Right cardiac atrium (tissue), 5 donors: ENCODE measurements around the gene NKAIN2. TPM values are rescaled to one million over a fixed set of nuclear protein-coding genes. Genes with fewer than 3 reads are reported as not detected.
"Not testable (repeated sequence)": the region's sequence is repeated elsewhere in the genome, so short reads cannot be mapped to it uniquely, and the experiment has no call there.

Experiments
- ATAC-seq, 2 donors: fragments of 200-7000 bp; cut with Tn5 transposase; one replicate each; pipeline versions ENCODE4 v1.8.0 to v1.9.1; 2020; ENCODE audit warnings: moderate library complexity in 2 of 2, mild to moderate bottlenecking in 1 of 2
- DNase-seq, 3 donors: peaks; one replicate each; pipeline ENCODE4 v3.0.0-alpha.2; 2020
- H3K27ac ChIP-seq: one replicate; pipeline ENCODE4 v1.5.1; 2013; ENCODE audit warnings: mild to moderate bottlenecking, low read length, control low read depth, moderate library complexity
- H3K27me3 ChIP-seq: one replicate; pipeline ENCODE4 v1.6.1; 2013; ENCODE audit not compliant: control insufficient read depth, insufficient read depth
- H3K4me1 ChIP-seq: one replicate; pipeline ENCODE4 v1.6.1; 2013; ENCODE audit warnings: low read length; ENCODE audit not compliant: control insufficient read depth, insufficient read depth
- H3K4me3 ChIP-seq: one replicate; pipeline ENCODE4 v1.5.1; 2013; ENCODE audit warnings: low read length, control low read depth
- H3K9me3 ChIP-seq: one replicate; pipeline ENCODE4 v1.6.1; 2013; ENCODE audit warnings: low read length; ENCODE audit not compliant: control insufficient read depth
- WGBS: extraction: QIAGEN DNeasy Blood & Tissue Kit; methylation state at CpG from one replicate; pipeline ENCODE4 v1.1.7; 2013; 5-methylcytosine and 5-hydroxymethylcytosine counted together
- intact Hi-C, 4 donors: fragments of 100-400 bp; cut with DNase I; formaldehyde crosslinking; loops; one replicate each; pipeline versions ENCODE4 v1.11.0 to v1.14.0; 2022 to 2023
- polyA plus RNA-seq: library from polyadenylated mRNA; stranded (reverse); fragments of 200-250 nt; gene quantifications from one replicate; pipeline ENCODE4 v1.2.3, GENCODE V29; 2013
- total RNA-seq, 4 donors: library from RNA; stranded (reverse); fragmentation: NEBNext Ultra II Directional; extraction: Animal tissue kit (Norgen Biotek cat#: 25700); gene quantifications; one replicate each; pipeline ENCODE4 v1.2.1, GENCODE V29; 2021
- donor health status: healthy with polysubstance abuse.
- donor health status: DM: no; HTN: yes; CAD: no.
- donor health status: DM: no; HTN: no; CAD: no.
- donor health status: DM: no; HTN: yes; CAD: no; lungs with severe emphysema.
- donor health status: DM: yes; HTN: yes; CAD: no.

The NKAIN2 gene
- total and polyA plus RNA-seq, 5 donors = 1.3 to 2.7 (median 1.5) TPM

GRCh38 chr6:123965894-123966293 is 162.2 kb downstream of the NKAIN2 start:
- 26% methylated on average over 4 of the region's 4 CpGs for WGBS
- intact Hi-C loops = loop anchor here in 1 of 4 donors (10.0 kb wide), 1 partner anchor 161 kb away; the partner anchor contains the start of gene NKAIN2

GRCh38 chr6:123966618-123967017 is 163.0 kb downstream of the NKAIN2 start:
- Histone ChIP-seq H3K27me3 (no peaks in the 10 kb centered on the region), H3K4me1 (no peaks in the 10 kb centered on the region), H3K9me3 (no peaks in the 10 kb centered on the region), H3K27ac (no peak overlapping the region), H3K4me3 (no peak overlapping the region)
- intact Hi-C loops = loop anchor here in 1 of 4 donors (10.0 kb wide), 1 partner anchor 162 kb away; the partner anchor contains the start of gene NKAIN2
- DNase-seq (no peak), ATAC-seq (no peak)
- WGBS = 23% methylated on average over 2 of the region's 2 CpGs

More at GRCh38 chr6:123965894-123966293, 162.2 kb downstream of the NKAIN2 start:
- peak; percentile 40 to 42 for ATAC-seq
- DNase-seq = no peak
- no peaks in the 10 kb centered on the region for H3K9me3 ChIP-seq
- H3K27me3 ChIP-seq = no peaks in the 10 kb centered on the region
- no peaks in the 10 kb centered on the region for H3K4me1 ChIP-seq
- H3K27ac ChIP-seq = no peak overlapping the region
- H3K4me3 ChIP-seq = no peak overlapping the region

GRCh38 chr6:123967905-123968304 is 164.2 kb downstream of the NKAIN2 start:
- no peak for ATAC-seq
- H3K4me1 ChIP-seq = no peaks in the 10 kb centered on the region
- intact Hi-C loops = loop anchor here in 1 of 4 donors (10.0 kb wide), 1 partner anchor 163 kb away; the partner anchor contains the start of gene NKAIN2
- H3K9me3 ChIP-seq = no peaks in the 10 kb centered on the region
- H3K27ac ChIP-seq = no peak overlapping the region
- no peak overlapping the region for H3K4me3 ChIP-seq
- no peaks in the 10 kb centered on the region for H3K27me3 ChIP-seq
- 66% methylated on average over 6 of the region's 6 CpGs for WGBS
- no peak for DNase-seq

DNA sequence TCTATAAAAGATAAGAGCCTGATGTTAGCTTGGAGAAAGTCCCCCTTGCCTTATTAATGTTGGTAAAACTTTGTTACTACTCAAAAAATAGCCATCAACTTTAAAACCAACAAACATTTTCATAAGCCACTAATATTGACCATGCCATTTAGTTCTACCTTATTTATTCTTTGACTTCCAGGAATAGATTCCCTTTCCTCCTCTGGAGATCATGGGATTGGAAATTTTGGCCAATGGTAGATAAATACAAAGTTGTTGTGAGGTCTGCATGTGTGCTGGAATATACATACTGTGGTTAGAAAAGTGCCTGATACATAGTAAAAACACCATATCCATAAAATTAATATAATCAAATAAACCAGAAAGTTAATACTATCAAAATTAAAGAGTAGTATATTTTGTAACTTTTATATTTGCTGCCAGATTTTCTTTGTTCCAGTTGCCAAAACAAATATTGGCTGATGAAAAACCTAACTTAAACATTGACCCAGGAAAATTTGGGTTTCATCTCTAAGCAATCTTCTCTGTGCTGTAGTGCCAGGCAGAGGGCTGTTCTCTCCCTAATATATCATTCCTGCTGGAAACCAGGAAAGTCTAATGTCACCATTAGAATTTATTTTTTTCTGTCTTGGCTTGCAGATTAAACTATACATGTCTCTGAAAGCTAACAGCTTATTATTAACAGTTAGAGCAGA is 169.1 kb downstream of the NKAIN2 start:
- intact Hi-C loops = no loop called here
- no peak for ATAC-seq
- no peak overlapping the region for H3K27ac ChIP-seq

GRCh38 chr6:123980311-123980710 is 176.6 kb downstream of the NKAIN2 start:
- DNase-seq (no peak), ATAC-seq (no peak)
- no peaks in the 10 kb centered on the region for H3K9me3 ChIP-seq
- WGBS = 53% methylated on average over 2 of the region's 2 CpGs
- H3K27me3 ChIP-seq = no peaks in the 10 kb centered on the region
- no peak overlapping the region for H3K27ac ChIP-seq
- H3K4me1 ChIP-seq = no peaks in the 10 kb centered on the region
- no peak overlapping the region for H3K4me3 ChIP-seq
- intact Hi-C loops = no loop called here

More for the DNA sequence above, 169.1 kb downstream of the NKAIN2 start:
- no peak for DNase-seq
- Histone ChIP-seq H3K4me3 (no peak overlapping the region), H3K4me1 (no peaks in the 10 kb centered on the region), H3K9me3 (no peaks in the 10 kb centered on the region), H3K27me3 (no peaks in the 10 kb centered on the region)

DNA sequence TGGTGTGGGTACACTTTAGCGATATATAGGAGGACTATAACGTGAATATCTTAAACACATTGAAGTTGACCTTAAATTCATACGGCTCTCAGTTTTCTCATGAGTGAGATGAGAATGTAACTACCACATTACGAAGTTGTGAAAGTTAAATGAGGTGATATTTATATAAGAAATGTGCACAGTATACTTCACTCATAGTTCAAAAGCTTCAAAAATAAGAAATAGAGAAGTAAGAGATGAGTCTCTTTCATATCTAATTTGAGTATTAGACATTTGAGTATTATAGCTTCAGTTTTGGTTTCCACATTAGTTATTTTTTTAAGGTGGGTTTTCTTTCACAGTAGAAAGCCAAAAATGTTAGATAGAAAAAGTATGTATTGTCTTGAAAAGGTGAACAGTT is 183.3 kb downstream of the NKAIN2 start:
- H3K27me3 ChIP-seq = no peaks in the 10 kb centered on the region
- no peaks in the 10 kb centered on the region for H3K9me3 ChIP-seq
- H3K4me1 ChIP-seq = no peaks in the 10 kb centered on the region
- WGBS = 89% methylated on average over 4 of the region's 4 CpGs
- no peak overlapping the region for H3K4me3 ChIP-seq
- no peak overlapping the region for H3K27ac ChIP-seq
- intact Hi-C loops = no loop called here
- ATAC-seq (no peak), DNase-seq (no peak)

DNA sequence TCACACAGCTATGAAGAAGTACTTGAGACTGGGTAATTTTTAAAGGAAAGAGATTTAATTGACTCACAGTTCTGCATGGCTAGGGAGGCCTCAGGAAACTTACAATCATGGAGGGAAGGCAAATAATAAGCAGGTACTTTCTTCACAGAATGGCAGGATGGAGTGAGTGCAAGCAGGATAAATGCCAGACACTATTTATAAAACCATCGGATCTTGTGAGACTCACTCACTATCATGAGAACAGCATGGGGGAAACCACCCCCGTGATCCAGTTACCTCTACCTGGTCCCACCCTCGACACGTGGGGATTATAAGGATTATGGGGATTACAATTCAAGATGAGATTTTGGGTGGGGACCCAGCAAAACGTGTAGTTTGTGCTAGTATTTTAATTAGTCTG is 186.3 kb downstream of the NKAIN2 start:
- H3K4me3 ChIP-seq, intact Hi-C loops, DNase-seq, H3K9me3 ChIP-seq, H3K27me3 ChIP-seq, ATAC-seq, H3K4me1 ChIP-seq, H3K27ac ChIP-seq: not testable (repeated sequence)
- 45% methylated on average over 5 of the region's 5 CpGs for WGBS

- Histone ChIP-seq H3K4me1 (no peaks in the 10 kb centered on the region), H3K9me3 (no peaks in the 10 kb centered on the region), H3K27ac (no peak overlapping the region), H3K4me3 (no peak overlapping the region), H3K27me3 (no peaks in the 10 kb centered on the region)
- ATAC-seq = no peak
- DNase-seq = no peak
- intact Hi-C loops = no loop called here
- 67% methylated on average over 2 of the region's 2 CpGs for WGBS
Observed at GRCh38 chr6:123990376-123990775, 186.7 kb downstream of the NKAIN2 start.

DNA sequence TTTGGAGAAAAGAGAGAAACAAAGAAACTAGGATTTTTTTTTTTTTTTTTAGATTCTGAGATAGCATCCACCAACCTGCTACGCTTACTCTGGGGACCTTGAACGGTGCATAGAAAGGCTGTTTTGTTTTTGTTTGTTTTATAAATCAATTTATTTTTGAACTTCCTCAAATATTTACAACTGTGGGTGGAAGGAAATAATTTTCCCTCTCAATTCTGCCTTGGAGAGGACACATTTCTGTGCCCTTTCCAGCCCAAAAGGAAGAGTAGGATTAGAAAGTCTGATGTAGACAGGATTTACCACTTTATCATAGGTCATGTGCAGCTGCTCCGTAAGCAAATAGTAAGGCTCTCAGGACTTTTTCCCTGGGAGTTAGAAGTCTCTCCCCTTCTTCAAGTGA is 190.5 kb downstream of the NKAIN2 start:
- intact Hi-C loops = no loop called here
- no peaks in the 10 kb centered on the region for H3K9me3 ChIP-seq
- 61% methylated on average over 3 of the region's 3 CpGs for WGBS
- H3K27ac ChIP-seq = no peak overlapping the region
- DNase-seq (no peak), ATAC-seq (no peak)
- no peaks in the 10 kb centered on the region for H3K27me3 ChIP-seq
- H3K4me3 ChIP-seq = no peak overlapping the region
- no peaks in the 10 kb centered on the region for H3K4me1 ChIP-seq

GRCh38 chr6:123994891-123995635 is 191.4 kb downstream of the NKAIN2 start:
- intact Hi-C loops = no loop called here
- 63% methylated on average over 4 of the region's 4 CpGs for WGBS
- Histone ChIP-seq H3K27me3 (no peaks in the 10 kb centered on the region), H3K9me3 (no peaks in the 10 kb centered on the region), H3K27ac (no peak overlapping the region), H3K4me3 (no peak overlapping the region), H3K4me1 (no peaks in the 10 kb centered on the region)
- no peak for ATAC-seq
- no peak for DNase-seq

DNA sequence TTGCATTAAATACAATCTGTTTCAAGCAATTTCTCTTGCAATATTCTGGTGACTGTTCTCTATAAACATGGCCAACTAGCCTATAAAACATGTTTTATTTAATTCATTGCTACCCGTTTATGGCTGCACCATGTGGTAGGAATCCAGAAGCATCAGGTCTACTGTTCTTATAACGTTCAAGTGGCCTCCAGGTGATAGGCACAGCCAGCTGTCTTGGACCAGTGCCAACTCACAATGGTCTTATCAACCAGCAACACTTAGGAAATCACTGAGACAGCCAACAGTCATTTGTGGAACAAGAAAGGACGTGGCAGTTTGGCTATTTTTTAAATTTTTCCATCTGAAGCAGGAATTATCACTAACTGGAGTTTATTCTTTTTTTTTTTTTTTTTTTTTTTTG is 193.6 kb downstream of the NKAIN2 start:
- H3K27ac ChIP-seq = no peak overlapping the region
- WGBS = 28% methylated on average over 3 of the region's 3 CpGs
- intact Hi-C loops = no loop called here
- no peak overlapping the region for H3K4me3 ChIP-seq
- no peak for ATAC-seq
- DNase-seq = peak in 1 of 3 donors; percentile 11
- H3K9me3 ChIP-seq = no peaks in the 10 kb centered on the region
- H3K27me3 ChIP-seq = no peaks in the 10 kb centered on the region
- H3K4me1 ChIP-seq = no peaks in the 10 kb centered on the region
